NT2/D1 (cell line): ENCODE results near the gene SELENOM.

ENCODE experiments used
- YY1 ChIP-seq: IDR thresholded peaks from 2 replicates; pipeline ENCODE4 v1.6.1; 2011; ENCODE audit not compliant: insufficient read length, insufficient read depth
- ZNF274 ChIP-seq: IDR thresholded peaks from 2 replicates; pipeline ENCODE4 v1.6.1; 2011; ENCODE audit warnings: mild to moderate bottlenecking, low read depth, low read length

- TF ChIP-seq ZNF274: no peak
- TF ChIP-seq YY1: no peak
These were observed 11.6 kb downstream of the SELENOM start for GRCh38 chr22:31095637-31096249.
